Spleen (tissue), 11 donors: Measurements from ENCODE around the gene CPLX1. TPM values are rescaled to one million over a fixed set of nuclear protein-coding genes. Genes with fewer than 3 reads are reported as not detected.

ENCODE experiments used
- DNase-seq: peaks from one replicate; pipeline ENCODE4 v3.0.0-alpha.2; 2020
- H3K27ac ChIP-seq, 8 donors: fragments of 200-600 bp; sonication (generic) in 7 of 8; 1 replicate in 4 of 8; 2 replicates in 4 of 8; pipeline versions ENCODE4 v1.5.0 to v1.8.0; 2016 to 2021; ENCODE audit warnings: inconsistent platforms in 4 of 8, mild to moderate bottlenecking in 4 of 8, moderate library complexity in 1 of 8
- H3K27me3 ChIP-seq, 7 donors: fragments of 200-600 bp; sonication (generic) in 6 of 7; replicated peaks in 1 of 7; 1 replicate in 4 of 7; 2 replicates in 3 of 7; pipeline versions ENCODE4 v1.5.0 to v1.8.0; 2016 to 2021; ENCODE audit warnings: inconsistent platforms in 3 of 7, mild to moderate bottlenecking in 1 of 7
- H3K36me3 ChIP-seq, 6 donors: fragments of 200-600 bp; sonication (generic) in 5 of 6; 1 replicate in 4 of 6; 2 replicates in 2 of 6; pipeline versions ENCODE4 v1.5.0 to v1.8.0; 2016 to 2021; ENCODE audit warnings: inconsistent platforms in 2 of 6
- H3K4me1 ChIP-seq, 6 donors: fragments of 200-600 bp; sonication (generic) in 5 of 6; 1 replicate in 3 of 6; 2 replicates in 3 of 6; pipeline versions ENCODE4 v1.5.0 to v1.8.0; 2016 to 2021; ENCODE audit warnings: inconsistent platforms in 3 of 6
- H3K4me3 ChIP-seq, 8 donors: fragments of 200-600 bp; sonication (generic) in 7 of 8; 1 replicate in 4 of 8; 2 replicates in 4 of 8; pipeline versions ENCODE4 v1.5.0 to v1.8.0; 2016 to 2021; ENCODE audit warnings: inconsistent platforms in 4 of 8, mild to moderate bottlenecking in 4 of 8, moderate library complexity in 2 of 8
- H3K9me3 ChIP-seq, 8 donors: fragments of 200-600 bp; sonication (generic) in 7 of 8; 1 replicate in 4 of 8; 2 replicates in 4 of 8; pipeline versions ENCODE4 v1.5.0 to v1.8.0; 2016 to 2021; ENCODE audit warnings: inconsistent platforms in 4 of 8
- POLR2A ChIP-seq, 3 donors: fragments of 450-650 bp; IDR thresholded peaks; one replicate each; pipeline ENCODE4 v1.5.1; 2017; ENCODE audit warnings: antibody characterized with exemption in 3 of 3, mild to moderate bottlenecking in 1 of 3
- POLR2AphosphoS5 ChIP-seq, 3 donors: sonication (generic); formaldehyde crosslinking; IDR thresholded peaks; one replicate each; pipeline ENCODE4 v1.5.1; 2017; ENCODE audit warnings: antibody characterized with exemption in 3 of 3
- WGBS, 5 donors: extraction: QIAGEN DNeasy Blood & Tissue Kit in 3 of 5; methylation state at CpG; one replicate each; pipeline versions ENCODE4 v1.1.5 to v1.1.7; 2013 to 2018; 5-methylcytosine and 5-hydroxymethylcytosine counted together
- intact Hi-C: fragments of 100-400 bp; cut with DNase I; formaldehyde crosslinking; loops from one replicate; pipeline ENCODE4 v1.15.0; 2023; ENCODE audit warnings: low total_unique reads
- polyA plus RNA-seq, 3 donors: library from polyadenylated mRNA; stranded (reverse); fragments of 200-250 nt; gene quantifications; one replicate each; pipeline ENCODE4 v1.2.1, GENCODE V29; 2013
- total RNA-seq, 7 donors: library from RNA; depleted of rRNA in 3 of 7; stranded (reverse); fragments of >200 nt in 3 of 7; fragmentation: NEBNext Ultra II Directional in 4 of 7; extraction: Animal tissue kit (Norgen Biotek cat#: 25700) in 4 of 7; gene quantifications; one replicate each; pipeline versions ENCODE4 v1.1.0 to v1.2.1, GENCODE V29; 2016 to 2021
- TF ChIP-seq, protein P1 (sequence below), 11 experiments: fragments of 200-600 bp in 7 of 11; fragments of 450-650 bp in 4 of 11; sonication (generic) in 4 of 11; IDR thresholded peaks in 8 of 11; conservative IDR thresholded peaks in 3 of 11; 1 replicate in 7 of 11; 2 replicates in 4 of 11; pipeline versions ENCODE4 v1.4.0 to v1.8.0; 2016 to 2021; ENCODE audit warnings: antibody characterized with exemption in 11 of 11, inconsistent platforms in 4 of 11, mild to moderate bottlenecking in 1 of 11
- donor health status: healthy with polysubstance abuse.
- donor health status: DM: no; HTN: no; CAD: no; lungs with moderate emphysema.
- donor health status: DM: no; HTN: no; CAD: no.
- donor health status: Bipolar disorder and iron deficiency.
- donor health status: healthy.
- donor health status: DM: no; HTN: no; CAD: no.
- donor health status: DM: yes; HTN: yes; CAD: no.

CPLX1 gene
- total and polyA plus RNA-seq, 10 donors = 1.3 to 20.7 (median 11.5) TPM

DNA sequence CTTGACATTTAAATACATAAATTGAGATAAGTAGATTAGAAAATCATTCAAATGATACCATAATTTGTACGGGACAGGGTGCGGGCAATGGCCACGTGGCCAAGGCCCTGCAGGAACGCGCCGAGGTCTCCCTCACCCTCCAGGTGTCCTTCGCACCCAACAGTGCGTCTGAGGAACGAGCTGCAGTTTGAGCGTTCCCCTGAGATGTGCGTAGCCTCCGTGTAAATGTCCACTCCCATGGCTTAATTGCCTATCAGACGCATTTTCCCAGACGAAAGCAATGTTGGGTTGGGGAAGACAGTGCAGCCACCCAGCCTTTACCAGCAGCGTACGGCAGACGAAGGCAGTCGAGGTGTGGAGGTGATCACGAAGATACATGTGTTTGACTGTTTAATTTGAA is 56.4 kb downstream of the CPLX1 start:
- 90 to 97% (median 94%) methylated on average over 19 of the region's 19 CpGs for WGBS, 5 donors
- no peak overlapping the region for H3K27ac ChIP-seq
- H3K4me3 ChIP-seq = no peak overlapping the region
- H3K4me1 ChIP-seq = peaks cover 0 to 63% (median 28%) of the 10 kb centered on the region in 6 donors
- no peaks in the 10 kb centered on the region for H3K9me3 ChIP-seq
- no peak for DNase-seq
- intact Hi-C loops = loop anchor here (10.0 kb wide), 1 partner anchor 215 kb away; the partner anchor contains the start of gene IDUA
- H3K36me3 ChIP-seq = peaks cover 0 to 100% (median 67%) of the 10 kb centered on the region in 6 donors
- H3K27me3 ChIP-seq = no peaks in the 10 kb centered on the region
- TF ChIP-seq POLR2A (IDR thresholded peaks at IDR 0.05) (no peak), POLR2AphosphoS5 (IDR thresholded peaks at IDR 0.05) (no peak)
- TF ChIP-seq, protein P1, sequence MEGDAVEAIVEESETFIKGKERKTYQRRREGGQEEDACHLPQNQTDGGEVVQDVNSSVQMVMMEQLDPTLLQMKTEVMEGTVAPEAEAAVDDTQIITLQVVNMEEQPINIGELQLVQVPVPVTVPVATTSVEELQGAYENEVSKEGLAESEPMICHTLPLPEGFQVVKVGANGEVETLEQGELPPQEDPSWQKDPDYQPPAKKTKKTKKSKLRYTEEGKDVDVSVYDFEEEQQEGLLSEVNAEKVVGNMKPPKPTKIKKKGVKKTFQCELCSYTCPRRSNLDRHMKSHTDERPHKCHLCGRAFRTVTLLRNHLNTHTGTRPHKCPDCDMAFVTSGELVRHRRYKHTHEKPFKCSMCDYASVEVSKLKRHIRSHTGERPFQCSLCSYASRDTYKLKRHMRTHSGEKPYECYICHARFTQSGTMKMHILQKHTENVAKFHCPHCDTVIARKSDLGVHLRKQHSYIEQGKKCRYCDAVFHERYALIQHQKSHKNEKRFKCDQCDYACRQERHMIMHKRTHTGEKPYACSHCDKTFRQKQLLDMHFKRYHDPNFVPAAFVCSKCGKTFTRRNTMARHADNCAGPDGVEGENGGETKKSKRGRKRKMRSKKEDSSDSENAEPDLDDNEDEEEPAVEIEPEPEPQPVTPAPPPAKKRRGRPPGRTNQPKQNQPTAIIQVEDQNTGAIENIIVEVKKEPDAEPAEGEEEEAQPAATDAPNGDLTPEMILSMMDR (IDR thresholded peaks at IDR 0.05 in 8 of 11, conservative IDR thresholded peaks at IDR 0.05 in 3 of 11) = no peak

DNA sequence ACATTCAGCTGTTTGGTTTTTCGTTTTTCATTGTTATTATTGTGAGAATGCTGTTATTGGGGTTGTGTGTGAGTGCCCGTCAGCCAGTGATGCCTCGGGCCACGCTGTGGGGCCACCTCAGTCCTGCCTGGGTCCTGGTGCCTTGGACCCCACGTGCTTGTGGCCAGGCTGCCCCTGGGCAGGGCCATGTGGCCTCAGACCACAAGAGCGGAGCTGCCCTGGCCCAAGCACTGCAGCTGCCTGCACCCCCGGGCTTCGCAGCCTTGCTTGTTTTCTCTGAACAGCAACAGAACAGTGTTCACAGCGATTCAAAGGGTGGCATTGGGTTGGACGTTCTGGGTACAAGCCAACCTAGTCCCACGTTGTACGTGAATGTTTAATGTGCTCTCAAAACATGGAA is 56.9 kb downstream of the CPLX1 start:
- TF ChIP-seq, protein P1 (IDR thresholded peaks at IDR 0.05 in 8 of 11, conservative IDR thresholded peaks at IDR 0.05 in 3 of 11) = no peak
- TF ChIP-seq POLR2A (IDR thresholded peaks at IDR 0.05) (no peak), POLR2AphosphoS5 (IDR thresholded peaks at IDR 0.05) (peak in 1 of 3 donors; percentile 60)
- Histone ChIP-seq H3K4me3 (no peak overlapping the region), H3K27me3 (no peaks in the 10 kb centered on the region), H3K36me3 (peaks cover 0 to 100% (median 70%) of the 10 kb centered on the region in 6 donors), H3K4me1 (peaks cover 0 to 60% (median 26%) of the 10 kb centered on the region in 6 donors), H3K27ac (peak overlapping the region in 1 of 8 donors; percentile 10), H3K9me3 (no peaks in the 10 kb centered on the region)
- intact Hi-C loops = loop anchor here (10.0 kb wide), 1 partner anchor 216 kb away; the partner anchor contains the start of gene IDUA
- 84 to 91% (median 88%) methylated on average over 12 of the region's 12 CpGs for WGBS, 5 donors
- no peak for DNase-seq

DNA sequence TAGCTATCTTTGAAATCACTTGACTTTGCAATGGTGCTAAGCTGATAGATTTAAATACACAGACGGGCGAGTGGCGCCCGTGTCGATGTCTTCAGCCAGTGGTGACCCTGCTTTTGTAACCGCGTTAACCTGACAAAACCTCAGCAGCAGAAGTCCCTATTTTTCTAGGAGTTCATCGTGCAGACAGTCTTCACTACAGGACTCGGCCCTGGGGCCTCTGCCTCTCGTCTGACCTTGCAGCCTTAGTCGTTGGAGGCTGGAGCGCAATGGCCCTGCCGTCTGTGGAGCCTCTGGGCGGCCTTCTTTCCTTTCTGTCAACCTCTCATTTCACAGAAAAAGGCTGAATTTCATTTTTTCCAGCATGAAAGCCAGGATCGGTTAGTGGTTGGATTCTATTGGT is 57.9 kb downstream of the CPLX1 start:
- Histone ChIP-seq H3K4me3 (no peak overlapping the region), H3K27me3 (no peaks in the 10 kb centered on the region), H3K27ac (no peak overlapping the region), H3K4me1 (peaks cover 0 to 50% (median 18%) of the 10 kb centered on the region in 6 donors), H3K36me3 (peaks cover 0 to 100% (median 74%) of the 10 kb centered on the region in 6 donors), H3K9me3 (no peaks in the 10 kb centered on the region)
- no peak for DNase-seq
- intact Hi-C loops = loop anchor here (10.0 kb wide), 1 partner anchor 217 kb away; the partner anchor contains the start of gene IDUA
- 92 to 95% (median 95%) methylated on average over 15 of the region's 15 CpGs for WGBS, 5 donors
- no peak for TF ChIP-seq POLR2AphosphoS5 (IDR thresholded peaks at IDR 0.05)
- TF ChIP-seq, protein P1 (IDR thresholded peaks at IDR 0.05 in 8 of 11, conservative IDR thresholded peaks at IDR 0.05 in 3 of 11) = no peak
- no peak for TF ChIP-seq POLR2A (IDR thresholded peaks at IDR 0.05)

DNA sequence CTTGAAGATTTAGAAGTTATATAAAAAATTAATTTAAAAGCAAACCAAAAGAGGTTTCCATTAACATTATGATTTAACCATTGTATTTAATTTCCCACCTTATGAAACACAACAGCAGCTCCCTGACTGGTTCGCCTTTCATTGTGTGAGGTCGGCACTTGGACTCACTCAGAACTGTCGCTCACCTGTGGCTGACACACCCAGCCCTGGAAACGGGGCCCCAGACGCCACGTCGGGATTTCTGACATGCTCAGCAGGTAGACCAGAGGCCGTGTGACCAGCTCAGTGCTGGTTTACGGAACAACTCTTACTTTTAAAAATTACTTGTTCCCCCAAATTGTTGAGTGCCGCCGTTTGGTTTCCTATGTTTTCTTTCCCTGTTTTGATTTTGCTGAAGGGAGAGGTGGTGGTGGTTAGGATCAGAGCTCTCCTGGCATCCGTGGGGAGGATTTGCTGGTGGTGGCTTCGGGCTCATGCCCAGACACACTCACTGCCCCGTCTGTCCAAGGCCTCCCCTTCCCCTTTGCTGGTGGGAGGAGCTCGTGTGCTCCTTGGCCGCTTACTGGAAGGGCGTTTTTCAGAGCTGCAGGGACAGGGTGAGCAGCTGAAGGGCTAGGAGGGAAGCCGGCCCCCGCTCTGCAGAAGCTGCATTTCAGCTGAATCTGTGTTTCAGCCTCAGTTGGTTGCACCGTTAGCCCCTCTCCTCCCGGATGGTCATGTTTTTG is 59.2 kb downstream of the CPLX1 start:
- Histone ChIP-seq H3K36me3 (peaks cover 0 to 100% (median 75%) of the 10 kb centered on the region in 6 donors), H3K27ac (no peak overlapping the region), H3K27me3 (no peaks in the 10 kb centered on the region), H3K9me3 (no peaks in the 10 kb centered on the region), H3K4me1 (peaks cover 0 to 37% (median 11%) of the 10 kb centered on the region in 6 donors), H3K4me3 (no peak overlapping the region)
- TF ChIP-seq POLR2AphosphoS5 (IDR thresholded peaks at IDR 0.05) = peak in 2 of 3 donors; percentile 16 to 36
- TF ChIP-seq, protein P1 (IDR thresholded peaks at IDR 0.05 in 8 of 11, conservative IDR thresholded peaks at IDR 0.05 in 3 of 11) = no peak
- no peak for DNase-seq
- intact Hi-C loops = loop anchor here (10.0 kb wide), 1 partner anchor 218 kb away; the partner anchor contains the start of gene IDUA
- 83 to 85% (median 83%) methylated on average over 21 of the region's 21 CpGs for WGBS, 5 donors
